GM23248 (cell line): ENCODE data around the gene CAMTA1. TPM values are rescaled to one million over a fixed set of nuclear protein-coding genes. Genes with fewer than 3 reads are reported as not detected.

Experiments used
- DNase-seq: peaks from one replicate; pipeline ENCODE4 v3.0.0-alpha.2; 2015
- H2AFZ ChIP-seq: fragments of 200-600 bp; sonication (generic); 2 replicates; pipeline ENCODE4 v1.6.1; 2016; ENCODE audit warnings: antibody characterized with exemption
- H3F3A ChIP-seq: fragments of 200-600 bp; sonication (generic); 2 replicates; pipeline ENCODE4 v1.6.1; 2016; ENCODE audit warnings: mild to moderate bottlenecking, antibody characterized with exemption, mixed run types; ENCODE audit not compliant: insufficient read depth
- H3K27ac ChIP-seq: fragments of 200-600 bp; sonication (generic); 2 replicates; pipeline ENCODE4 v1.5.1; 2016; ENCODE audit warnings: mild to moderate bottlenecking
- H3K27me3 ChIP-seq: fragments of 200-600 bp; sonication (generic); replicated peaks from 2 replicates; pipeline ENCODE4 v1.6.1; 2016; ENCODE audit warnings: mild to moderate bottlenecking; ENCODE audit not compliant: insufficient read depth
- H3K36me3 ChIP-seq: fragments of 200-600 bp; sonication (generic); 2 replicates; pipeline ENCODE4 v1.6.1; 2016; ENCODE audit warnings: low read depth, mild to moderate bottlenecking
- H3K4me1 ChIP-seq: fragments of 200-600 bp; sonication (generic); 2 replicates; pipeline ENCODE4 v1.6.1; 2016; ENCODE audit warnings: mild to moderate bottlenecking; ENCODE audit not compliant: insufficient read depth
- H3K4me2 ChIP-seq: fragments of 200-600 bp; sonication (generic); one replicate; pipeline ENCODE4 v1.6.1; 2016; ENCODE audit warnings: mild to moderate bottlenecking; ENCODE audit not compliant: unreplicated experiment
- H3K4me3 ChIP-seq: fragments of 200-600 bp; sonication (generic); 2 replicates; pipeline ENCODE4 v1.5.1; 2016; ENCODE audit warnings: mild to moderate bottlenecking
- H3K79me2 ChIP-seq: fragments of 200-600 bp; sonication (generic); 2 replicates; pipeline ENCODE4 v1.6.1; 2016; ENCODE audit warnings: mild to moderate bottlenecking; ENCODE audit not compliant: insufficient read depth
- H3K9ac ChIP-seq: fragments of 200-600 bp; sonication (generic); 2 replicates; pipeline ENCODE4 v1.6.1; 2016; ENCODE audit warnings: mild to moderate bottlenecking
- H3K9me2 ChIP-seq: fragments of 200-600 bp; sonication (generic); 2 replicates; pipeline ENCODE4 v1.6.1; 2016; ENCODE audit warnings: mixed run types, mild to moderate bottlenecking, moderate library complexity; ENCODE audit not compliant: insufficient read depth
- H3K9me3 ChIP-seq: fragments of 200-600 bp; sonication (generic); one replicate; pipeline ENCODE4 v1.6.1; 2017; ENCODE audit warnings: low read depth
- H4K20me1 ChIP-seq: fragments of 200-600 bp; sonication (generic); 2 replicates; pipeline ENCODE4 v1.6.0; 2016; ENCODE audit not compliant: insufficient read depth
- EZH2 ChIP-seq: fragments of 200-600 bp; sonication (generic); IDR thresholded peaks from 2 replicates; pipeline ENCODE4 v1.6.1; 2018; ENCODE audit warnings: antibody characterized with exemption, mild to moderate bottlenecking; ENCODE audit not compliant: insufficient read depth, poor library complexity, severe bottlenecking
- EZH2phosphoT487 ChIP-seq: fragments of 200-600 bp; sonication (generic); IDR thresholded peaks from 2 replicates; pipeline ENCODE4 v1.6.1; 2018; ENCODE audit warnings: antibody characterized with exemption, moderate library complexity, mild to moderate bottlenecking, low read depth; ENCODE audit not compliant: insufficient read depth
- WGBS, 2 experiments: methylation state at CpG; one replicate each; pipeline ENCODE4 v1.1.6; 2015 to 2017; ENCODE audit warnings: low lambda C conversion rate in 2 of 2, low coverage in 1 of 2; ENCODE audit errors: missing lambda C conversion rate in 2 of 2; 5-methylcytosine and 5-hydroxymethylcytosine counted together
- in situ Hi-C: fragments of 300-500 bp; cut with MboI; formaldehyde crosslinking; loops from 2 replicates; pipeline ENCODE4 v1.15.0; 2020
- polyA plus RNA-seq: library from polyadenylated mRNA; unstranded; fragments of >200 nt; fragmentation: Nextera tagmentation; extraction: Ambion mirVana; gene quantifications from 2 replicates; pipeline ENCODE4 v1.2.1, GENCODE V29; 2016
- total RNA-seq: library from RNA; depleted of rRNA; stranded (reverse); fragments of >200 nt; shearing (Covaris generic); gene quantifications from 2 replicates; pipeline ENCODE4 v1.2.3, GENCODE V29; 2014

The CAMTA1 gene
- total and polyA plus RNA-seq, 2 experiments from 2014 or later, result 50.1 to 165 TPM

- Histone ChIP-seq H3K27ac (no peak overlapping the region), H3K36me3 (no peaks in the 10 kb centered on the region), H3K27me3 (peaks cover 26% of the 10 kb centered on the region), H2AFZ (no peak overlapping the region), H3K9ac (no peak overlapping the region), H3K9me3 (no peaks in the 10 kb centered on the region), H4K20me1 (no peaks in the 10 kb centered on the region), H3F3A (no peaks in the 10 kb centered on the region), H3K4me2 (no peak overlapping the region), H3K79me2 (no peaks in the 10 kb centered on the region), H3K4me1 (no peaks in the 10 kb centered on the region), H3K4me3 (no peak overlapping the region), H3K9me2 (no peaks in the 10 kb centered on the region)
- in situ Hi-C loops, result no loop called here
- TF ChIP-seq EZH2phosphoT487 (no peak), EZH2 (no peak)
- 39 to 52% methylated on average over 12 to 13 of the region's 13 CpGs for WGBS, 2 experiments
- no peak for DNase-seq
Measured at GRCh38 chr1:7052701-7053100, 267.4 kb downstream of the CAMTA1 start.

DNA sequence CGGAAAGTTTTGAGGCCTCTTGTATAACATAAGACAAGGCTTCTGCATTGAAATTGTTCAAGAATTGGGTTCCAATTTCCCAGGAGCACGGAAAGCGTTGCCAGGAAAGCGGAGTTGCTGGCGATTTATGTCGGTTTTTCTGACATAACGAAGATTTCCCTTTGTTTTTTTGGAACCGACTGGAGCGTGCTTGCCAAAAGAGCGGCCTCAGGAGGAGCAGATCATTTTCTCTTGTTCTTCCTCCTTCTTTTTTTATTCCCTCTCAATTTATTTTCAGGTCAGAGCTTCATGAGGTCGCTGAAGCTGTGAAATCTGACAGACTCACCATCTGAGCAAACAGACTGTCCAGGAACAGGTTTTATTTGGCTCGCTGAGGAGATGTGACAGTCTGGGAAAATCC is 275.5 kb downstream of the CAMTA1 start:
- Histone ChIP-seq H3K79me2 (no peaks in the 10 kb centered on the region), H3K9ac (no peak overlapping the region), H3K9me3 (no peaks in the 10 kb centered on the region), H2AFZ (no peak overlapping the region), H3K27ac (no peak overlapping the region), H3K4me3 (no peak overlapping the region), H3K9me2 (no peaks in the 10 kb centered on the region), H3K27me3 (peaks cover 34% of the 10 kb centered on the region), H3F3A (no peaks in the 10 kb centered on the region), H4K20me1 (no peaks in the 10 kb centered on the region), H3K4me2 (no peak overlapping the region), H3K4me1 (no peaks in the 10 kb centered on the region), H3K36me3 (no peaks in the 10 kb centered on the region)
- 22 to 29% methylated on average over 12 of the region's 12 CpGs for WGBS, 2 experiments
- in situ Hi-C loops, result no loop called here
- no peak for TF ChIP-seq EZH2
- TF ChIP-seq EZH2phosphoT487, result no peak
- no peak for DNase-seq

- 67 to 76% methylated on average over 21 to 32 of the region's 32 CpGs for WGBS, 2 experiments
- no peak for DNase-seq
- Histone ChIP-seq H3K36me3 (no peaks in the 10 kb centered on the region), H2AFZ (no peak overlapping the region), H3K4me3 (no peak overlapping the region), H3K9me3 (no peaks in the 10 kb centered on the region), H4K20me1 (no peaks in the 10 kb centered on the region), H3K4me2 (no peak overlapping the region), H3K4me1 (no peaks in the 10 kb centered on the region), H3K9ac (no peak overlapping the region), H3F3A (no peaks in the 10 kb centered on the region), H3K79me2 (no peaks in the 10 kb centered on the region), H3K27ac (no peak overlapping the region), H3K27me3 (peaks cover 28% of the 10 kb centered on the region), H3K9me2 (no peaks in the 10 kb centered on the region)
- no peak for TF ChIP-seq EZH2
- in situ Hi-C loops, result no loop called here
Measured at GRCh38 chr1:7062346-7063061, 277.2 kb downstream of the CAMTA1 start.

GRCh38 chr1:7063981-7064380 is 278.7 kb downstream of the CAMTA1 start:
- Histone ChIP-seq H3F3A (no peaks in the 10 kb centered on the region), H3K79me2 (no peaks in the 10 kb centered on the region), H3K9me2 (no peaks in the 10 kb centered on the region), H3K4me3 (no peak overlapping the region), H3K9ac (no peak overlapping the region), H3K27me3 (peaks cover 28% of the 10 kb centered on the region), H2AFZ (no peak overlapping the region), H4K20me1 (no peaks in the 10 kb centered on the region), H3K9me3 (no peaks in the 10 kb centered on the region), H3K36me3 (no peaks in the 10 kb centered on the region), H3K27ac (no peak overlapping the region), H3K4me2 (no peak overlapping the region), H3K4me1 (no peaks in the 10 kb centered on the region)
- in situ Hi-C loops, result no loop called here
- DNase-seq, result no peak
- WGBS, 2 experiments, result 43 to 50% methylated on average over 1 of the region's 1 CpG
- TF ChIP-seq EZH2phosphoT487 (no peak), EZH2 (no peak)

DNA sequence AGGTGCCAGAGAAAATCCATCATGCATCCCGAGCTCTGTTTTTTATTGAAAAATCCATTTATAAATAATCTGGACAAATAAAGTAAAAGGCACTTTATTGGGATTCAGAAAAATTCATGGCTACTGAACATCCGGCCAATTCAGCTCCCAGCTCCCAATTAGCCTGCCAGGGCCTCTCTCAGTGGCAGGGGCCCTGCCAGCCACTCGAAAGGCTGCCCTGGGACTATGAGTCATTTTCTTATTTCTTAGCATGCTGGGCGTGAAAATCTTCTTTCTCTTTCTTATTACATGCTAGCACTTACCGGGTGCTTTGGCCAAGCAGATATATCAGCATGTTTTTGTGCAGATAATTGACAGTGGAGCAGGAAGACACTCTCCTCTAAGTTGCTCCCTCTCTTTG is 283.3 kb downstream of the CAMTA1 start:
- Histone ChIP-seq H4K20me1 (no peaks in the 10 kb centered on the region), H3K79me2 (no peaks in the 10 kb centered on the region), H3K4me2 (no peak overlapping the region), H3K9me3 (no peaks in the 10 kb centered on the region), H2AFZ (no peak overlapping the region), H3K4me1 (no peaks in the 10 kb centered on the region), H3K9ac (no peak overlapping the region), H3K9me2 (no peaks in the 10 kb centered on the region), H3K27me3 (peaks cover 16% of the 10 kb centered on the region; the same call in 1 of the 2 replicates), H3K4me3 (no peak overlapping the region), H3K27ac (no peak overlapping the region), H3F3A (no peaks in the 10 kb centered on the region), H3K36me3 (no peaks in the 10 kb centered on the region)
- in situ Hi-C loops, result no loop called here
- no peak for DNase-seq
- TF ChIP-seq EZH2 (no peak), EZH2phosphoT487 (no peak)
- 49 to 61% methylated on average over 5 of the region's 5 CpGs for WGBS, 2 experiments
